ENCODE data around the gene C17orf58. TPM values are rescaled to one million over a fixed set of nuclear protein-coding genes. Genes with fewer than 3 reads are reported as not detected.
"Not testable (repeated sequence)": the region's sequence is repeated elsewhere in the genome, so short reads cannot be mapped to it uniquely, and the experiment has no call there.

The C17orf58 gene
- polyA plus RNA-seq (2012; ENCODE audit: insufficient read length, low read depth) = 30.7 TPM

GRCh38 chr17:67996301-67997171 is at the start of gene C17orf58:
Gene C17orf58, minus strand, starts transcription at chr17:67996469. Its CDS starts 271 bp downstream, at chr17:67996198.
- not testable (repeated sequence) for TF ChIP-seq TAF1 (IDR thresholded peaks at IDR 0.05; ENCODE audit: borderline replicate concordance, insufficient read depth, low read length); FOXP2 (optimal IDR thresholded peaks at IDR 0.05; ENCODE audit: borderline replicate concordance, extremely low read depth, extremely low read length, insufficient read depth); POLR2AphosphoS5 (IDR thresholded peaks at IDR 0.05; ENCODE audit: low read depth, low read length)

- TF ChIP-seq SIN3A (IDR thresholded peaks at IDR 0.05; ENCODE audit: borderline replicate concordance, insufficient read depth, low read length) = peak; percentile 15; the same call in 1 of the 2 replicates
- TF ChIP-seq TAF1 (IDR thresholded peaks at IDR 0.05; ENCODE audit: borderline replicate concordance, insufficient read depth, low read length) = no peak
Observed at GRCh38 chr17:68036304-68037147, 40.3 kb upstream of the C17orf58 start.

DNA sequence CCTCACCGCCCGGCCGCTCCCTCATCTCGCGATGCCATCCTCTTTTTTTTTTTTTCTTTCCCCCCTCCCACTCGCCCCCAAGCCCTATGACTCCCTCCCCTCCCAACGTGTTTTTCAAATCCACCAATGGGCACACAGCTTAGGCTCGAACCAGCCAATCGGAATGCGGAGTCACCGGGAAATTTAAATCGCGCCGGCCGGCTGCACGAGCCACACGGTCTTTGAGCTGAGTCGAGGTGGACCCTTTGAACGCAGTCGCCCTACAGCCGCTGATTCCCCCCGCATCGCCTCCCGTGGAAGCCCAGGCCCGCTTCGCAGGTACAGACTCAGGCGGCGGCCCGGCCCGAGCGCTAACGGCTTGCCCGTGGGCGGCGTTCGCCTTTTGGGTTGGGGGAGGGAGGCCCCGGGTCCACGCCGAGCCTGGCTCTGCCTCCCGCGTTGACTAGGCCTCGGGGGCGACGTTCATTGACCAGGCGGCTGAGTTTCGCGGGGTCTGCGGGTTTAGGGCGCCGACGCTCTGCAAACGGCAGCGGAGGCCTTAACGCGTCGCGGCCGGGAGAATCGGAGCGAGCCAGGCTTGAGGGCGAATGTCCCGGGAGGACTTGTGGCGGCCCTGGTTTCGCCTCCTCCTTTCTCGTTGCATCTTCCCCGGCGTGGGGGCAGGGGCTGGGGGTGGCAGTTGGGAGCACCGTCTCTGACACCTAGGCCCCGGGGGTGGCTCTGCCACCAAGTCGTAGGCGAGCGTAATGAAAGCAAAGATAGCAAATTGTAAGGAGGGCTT is 39.4 kb upstream of the C17orf58 start, which contains the start of gene KPNA2:
TSS of gene KPNA2 (plus strand) at position 213 of the 781 bp plus-strand sequence. CDS start 1,398 bp downstream, outside the sequence.
- peak; percentile 29 for TF ChIP-seq FOXP2 (optimal IDR thresholded peaks at IDR 0.05; ENCODE audit: borderline replicate concordance, extremely low read depth, extremely low read length, insufficient read depth)
- TF ChIP-seq TAF1 (IDR thresholded peaks at IDR 0.05; ENCODE audit: borderline replicate concordance, insufficient read depth, low read length) = peak; percentile 76
- no peak for TF ChIP-seq SIN3A (IDR thresholded peaks at IDR 0.05; ENCODE audit: borderline replicate concordance, insufficient read depth, low read length)
- TF ChIP-seq, protein P1, sequence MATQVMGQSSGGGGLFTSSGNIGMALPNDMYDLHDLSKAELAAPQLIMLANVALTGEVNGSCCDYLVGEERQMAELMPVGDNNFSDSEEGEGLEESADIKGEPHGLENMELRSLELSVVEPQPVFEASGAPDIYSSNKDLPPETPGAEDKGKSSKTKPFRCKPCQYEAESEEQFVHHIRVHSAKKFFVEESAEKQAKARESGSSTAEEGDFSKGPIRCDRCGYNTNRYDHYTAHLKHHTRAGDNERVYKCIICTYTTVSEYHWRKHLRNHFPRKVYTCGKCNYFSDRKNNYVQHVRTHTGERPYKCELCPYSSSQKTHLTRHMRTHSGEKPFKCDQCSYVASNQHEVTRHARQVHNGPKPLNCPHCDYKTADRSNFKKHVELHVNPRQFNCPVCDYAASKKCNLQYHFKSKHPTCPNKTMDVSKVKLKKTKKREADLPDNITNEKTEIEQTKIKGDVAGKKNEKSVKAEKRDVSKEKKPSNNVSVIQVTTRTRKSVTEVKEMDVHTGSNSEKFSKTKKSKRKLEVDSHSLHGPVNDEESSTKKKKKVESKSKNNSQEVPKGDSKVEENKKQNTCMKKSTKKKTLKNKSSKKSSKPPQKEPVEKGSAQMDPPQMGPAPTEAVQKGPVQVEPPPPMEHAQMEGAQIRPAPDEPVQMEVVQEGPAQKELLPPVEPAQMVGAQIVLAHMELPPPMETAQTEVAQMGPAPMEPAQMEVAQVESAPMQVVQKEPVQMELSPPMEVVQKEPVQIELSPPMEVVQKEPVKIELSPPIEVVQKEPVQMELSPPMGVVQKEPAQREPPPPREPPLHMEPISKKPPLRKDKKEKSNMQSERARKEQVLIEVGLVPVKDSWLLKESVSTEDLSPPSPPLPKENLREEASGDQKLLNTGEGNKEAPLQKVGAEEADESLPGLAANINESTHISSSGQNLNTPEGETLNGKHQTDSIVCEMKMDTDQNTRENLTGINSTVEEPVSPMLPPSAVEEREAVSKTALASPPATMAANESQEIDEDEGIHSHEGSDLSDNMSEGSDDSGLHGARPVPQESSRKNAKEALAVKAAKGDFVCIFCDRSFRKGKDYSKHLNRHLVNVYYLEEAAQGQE (IDR thresholded peaks at IDR 0.05; ENCODE audit: insufficient read depth in 1 of 2, low read depth in 2 of 2, low read length in 2 of 2) = 0 out of 4 replicates have a peak, but pooled peaks of 1 of the 2 experiments have one; percentile 16
- peak; percentile 95 for TF ChIP-seq POLR2AphosphoS5 (IDR thresholded peaks at IDR 0.05; ENCODE audit: low read depth, low read length)

DNA sequence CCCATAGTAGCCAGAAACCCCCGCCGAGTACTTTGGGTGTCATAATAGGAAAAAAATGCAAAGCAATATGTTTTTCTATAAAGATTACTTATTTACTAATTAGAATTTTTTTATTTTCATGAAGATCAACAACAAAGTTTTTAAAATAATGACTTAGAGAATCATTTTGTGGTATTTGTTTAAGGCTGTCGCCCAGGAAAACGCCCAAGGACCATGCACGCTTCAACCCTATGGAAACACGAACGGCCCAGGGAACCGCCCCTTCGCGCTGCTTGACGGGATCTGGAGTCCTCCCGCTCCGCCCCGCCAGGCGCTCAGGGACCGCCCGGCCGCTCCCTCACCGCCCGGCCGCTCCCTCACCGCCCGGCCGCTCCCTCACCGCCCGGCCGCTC is 38.9 kb upstream of the C17orf58 start:
- TF ChIP-seq POLR2AphosphoS5 (IDR thresholded peaks at IDR 0.05; ENCODE audit: low read depth, low read length) = no peak
- TF ChIP-seq, protein P1 (IDR thresholded peaks at IDR 0.05; ENCODE audit: insufficient read depth in 1 of 2, low read depth in 2 of 2, low read length in 2 of 2) = no peak

DNA sequence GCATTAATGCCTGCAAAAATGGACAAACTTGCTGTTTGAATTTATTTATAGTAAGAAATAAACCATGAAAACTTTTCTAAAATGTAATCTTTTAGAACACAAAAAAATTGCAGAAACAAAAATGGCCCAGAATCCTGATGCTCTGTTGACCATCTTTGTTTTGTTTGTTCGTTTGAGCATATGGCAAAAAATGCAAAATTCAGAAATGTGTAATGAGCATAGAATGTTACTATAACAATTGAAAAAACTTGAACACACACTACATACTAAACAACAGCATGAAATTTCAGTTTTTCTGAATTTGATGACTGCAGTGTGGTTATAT is 38.1 kb upstream of the C17orf58 start:
- no peak for TF ChIP-seq SIN3A (IDR thresholded peaks at IDR 0.05; ENCODE audit: borderline replicate concordance, insufficient read depth, low read length)
- no peak for TF ChIP-seq POLR2AphosphoS5 (IDR thresholded peaks at IDR 0.05; ENCODE audit: low read depth, low read length)
- no peak for TF ChIP-seq FOXP2 (optimal IDR thresholded peaks at IDR 0.05; ENCODE audit: borderline replicate concordance, extremely low read depth, extremely low read length, insufficient read depth)
- no peak for TF ChIP-seq TAF1 (IDR thresholded peaks at IDR 0.05; ENCODE audit: borderline replicate concordance, insufficient read depth, low read length)
- TF ChIP-seq, protein P1 (IDR thresholded peaks at IDR 0.05; ENCODE audit: insufficient read depth in 1 of 2, low read depth in 2 of 2, low read length in 2 of 2) = no peak
